HG02678 (cell line): ENCODE measurements around the gene TRIM52.
"Not testable (repeated sequence)": the region's sequence is repeated elsewhere in the genome, so short reads cannot be mapped to it uniquely, and the experiment has no call there.

ENCODE experiments used
- ATAC-seq: cut with Tn5 transposase; IDR thresholded peaks from one replicate; pipeline ENCODE4 v1.9.1; 2021; ENCODE audit warnings: mild to moderate bottlenecking, moderate library complexity; ENCODE audit not compliant: unreplicated experiment

TRIM52 gene

DNA sequence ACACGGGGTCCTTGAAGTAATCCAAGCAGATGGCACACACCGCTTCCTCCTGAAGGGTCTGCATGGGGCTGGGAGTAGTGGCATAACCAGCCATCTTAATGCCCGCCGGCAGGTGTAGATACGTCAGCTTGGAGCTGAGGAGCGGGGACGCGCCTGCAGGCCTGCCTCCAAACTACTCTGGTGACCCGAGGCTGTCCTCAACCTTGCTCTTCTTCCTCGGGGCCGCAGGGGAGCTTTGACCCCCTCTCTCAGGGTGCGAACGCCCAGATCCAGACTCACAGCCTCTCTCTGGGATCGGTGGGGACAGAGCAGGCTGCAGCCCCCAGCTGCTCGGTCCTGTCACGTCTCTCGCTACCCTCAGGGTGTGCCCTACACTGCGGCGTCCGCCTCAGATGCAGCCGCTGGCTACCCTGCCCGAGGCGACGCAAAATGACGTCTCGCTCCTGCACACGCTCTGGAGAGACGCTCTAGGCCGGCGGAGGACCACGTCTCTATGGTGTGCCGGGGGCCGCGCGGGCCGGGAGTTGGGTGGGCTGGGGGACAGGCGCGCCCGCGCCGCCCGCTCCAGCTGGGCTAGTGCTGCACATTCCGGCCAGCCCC is at the start of gene TRIM52:
TRIM52 (minus strand) TSS at position 424 of the 600 bp plus-strand sequence; CDS start at position 94, 330 bp downstream.
- peak; percentile 85 for ATAC-seq

DNA sequence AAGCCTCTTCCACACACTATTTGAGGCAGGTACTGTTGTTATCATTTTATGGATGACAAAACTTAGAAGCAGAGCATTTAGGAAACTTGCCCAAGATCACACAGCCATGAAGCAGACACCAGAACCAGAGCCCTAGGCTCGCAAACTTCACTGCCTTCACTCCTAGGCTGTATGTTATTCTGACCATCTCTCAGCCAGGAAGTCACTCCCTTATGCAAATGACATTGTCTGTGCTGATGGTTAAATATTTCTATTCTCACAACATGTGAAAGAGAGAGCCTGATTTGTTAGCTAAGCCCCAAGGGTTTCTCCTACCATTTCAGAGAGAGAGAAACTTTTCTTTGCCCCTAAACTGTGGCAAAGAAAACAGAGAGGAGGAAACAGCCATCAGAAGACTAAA is 26.4 kb upstream of the TRIM52 start:
- ATAC-seq, result peak; percentile 70

DNA sequence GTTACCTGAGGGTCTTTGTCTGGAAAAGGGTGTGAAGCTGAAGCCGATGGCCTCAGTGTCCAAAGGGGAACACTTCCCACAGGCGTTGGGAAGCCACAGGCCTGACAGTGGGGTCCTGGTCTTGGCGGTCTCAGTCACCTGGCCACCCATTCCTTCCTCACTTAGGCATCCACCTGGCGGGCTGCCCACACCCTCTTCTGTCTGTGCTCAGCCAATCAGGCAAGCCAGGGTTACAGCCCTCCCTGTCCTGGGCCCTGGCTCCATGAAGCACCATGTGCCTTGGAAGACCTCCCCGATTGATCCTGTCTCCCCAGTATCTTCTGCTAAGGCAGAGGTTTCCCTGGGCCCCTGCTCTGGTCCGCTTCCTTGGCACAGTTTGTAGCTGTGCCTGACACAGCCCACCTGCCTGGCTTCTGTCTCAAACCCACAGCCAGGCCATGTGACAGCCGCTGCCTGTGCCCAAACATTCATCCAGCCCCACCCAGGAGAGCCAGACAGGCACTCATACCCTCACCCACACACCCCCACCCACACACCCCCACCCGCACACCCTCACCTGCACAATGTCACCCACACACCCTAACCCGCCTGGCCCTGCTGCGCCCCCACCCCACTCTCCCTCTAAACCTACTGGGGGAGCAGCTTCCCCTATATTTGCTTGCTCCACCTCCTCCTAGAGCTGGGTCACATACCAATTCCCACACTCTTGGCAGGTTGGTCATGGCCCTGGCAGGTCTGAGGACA is 25.2 kb upstream of the TRIM52 start:
- not testable (repeated sequence) for ATAC-seq

DNA sequence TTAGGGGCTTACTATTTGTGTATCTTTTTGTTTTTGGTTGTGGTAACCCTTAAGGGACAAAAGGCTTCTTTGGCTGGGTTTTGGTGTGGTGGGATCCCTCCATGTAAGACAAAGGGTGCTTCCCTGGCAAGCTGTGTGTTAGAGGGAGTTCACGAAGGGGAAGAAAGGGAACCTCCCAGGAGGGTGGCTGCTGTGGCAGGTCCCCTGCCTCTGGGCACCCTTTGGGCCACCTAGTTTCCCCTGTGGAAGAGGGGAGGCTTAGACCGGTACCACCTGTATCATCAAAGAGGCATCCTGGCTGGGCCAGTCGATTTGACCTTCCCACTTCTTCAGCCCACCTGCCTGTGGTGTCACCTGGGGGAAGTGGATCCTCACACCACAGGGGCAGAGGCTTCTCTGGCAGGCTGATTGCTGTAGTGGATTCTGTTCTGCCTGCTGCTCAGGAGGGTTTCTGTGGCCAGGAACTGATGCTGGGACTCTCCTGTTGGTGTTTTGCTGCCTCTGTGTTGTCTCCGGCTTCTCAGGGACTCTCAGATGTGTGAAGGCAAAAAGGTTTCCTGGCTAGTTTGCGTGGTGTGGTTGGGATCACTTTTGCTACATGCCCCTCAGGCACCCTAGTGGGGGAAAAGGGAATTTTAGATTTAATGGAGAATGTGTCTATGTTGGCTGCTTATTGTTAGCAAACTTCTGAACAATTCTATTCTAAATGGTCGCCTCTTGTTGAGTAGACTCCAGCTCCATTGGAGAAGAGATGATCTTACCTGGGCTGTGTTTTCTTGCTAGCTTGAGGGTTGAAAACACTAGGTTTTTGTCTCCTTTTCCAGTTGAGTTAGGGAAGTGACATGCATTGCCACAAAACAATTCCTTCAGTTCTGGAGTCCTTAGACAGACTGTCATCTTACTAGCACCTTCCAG is 23.2 kb upstream of the TRIM52 start:
- not testable (repeated sequence) for ATAC-seq

DNA sequence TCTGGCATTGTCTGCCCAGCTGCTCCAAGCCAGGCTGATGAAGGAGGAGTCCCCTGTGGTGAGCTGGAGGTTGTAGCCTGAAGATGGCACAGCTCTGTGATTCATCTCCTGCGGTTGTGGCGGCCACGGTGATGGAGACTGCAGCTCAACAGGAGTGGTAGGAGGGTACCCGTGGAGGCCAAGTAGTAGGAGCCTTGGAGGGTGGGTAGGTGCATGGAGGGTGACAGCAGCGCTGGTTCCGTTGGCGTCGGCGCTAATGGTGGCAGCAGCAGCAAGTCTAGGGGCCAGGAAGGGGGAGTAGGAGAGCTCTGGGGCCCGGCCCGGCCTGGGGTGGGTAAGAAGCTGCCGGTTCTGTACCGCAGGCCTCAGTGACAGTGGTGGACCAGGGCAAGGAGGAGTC is 22.4 kb upstream of the TRIM52 start:
- ATAC-seq, result no peak

DNA sequence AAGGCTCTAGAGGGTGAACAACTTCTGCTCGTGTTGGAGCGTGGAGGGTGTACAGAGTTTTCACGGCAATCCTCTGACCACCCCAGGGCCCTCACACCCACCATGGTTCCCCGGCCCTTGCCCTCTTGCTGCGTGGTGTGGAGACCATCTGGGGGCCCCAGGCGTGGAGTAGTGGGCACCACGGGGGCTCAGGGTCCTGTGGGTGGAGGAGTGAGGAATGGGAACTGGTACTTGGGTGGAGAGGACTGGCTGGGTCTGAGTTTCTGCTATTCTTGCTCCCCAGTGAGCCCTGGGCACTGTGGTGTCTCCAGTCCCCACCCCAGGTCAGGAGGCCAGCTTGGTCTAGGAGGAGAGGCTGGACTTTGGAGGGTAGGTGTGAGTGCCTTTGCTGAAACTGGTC is 21.9 kb upstream of the TRIM52 start:
- ATAC-seq, result no peak

DNA sequence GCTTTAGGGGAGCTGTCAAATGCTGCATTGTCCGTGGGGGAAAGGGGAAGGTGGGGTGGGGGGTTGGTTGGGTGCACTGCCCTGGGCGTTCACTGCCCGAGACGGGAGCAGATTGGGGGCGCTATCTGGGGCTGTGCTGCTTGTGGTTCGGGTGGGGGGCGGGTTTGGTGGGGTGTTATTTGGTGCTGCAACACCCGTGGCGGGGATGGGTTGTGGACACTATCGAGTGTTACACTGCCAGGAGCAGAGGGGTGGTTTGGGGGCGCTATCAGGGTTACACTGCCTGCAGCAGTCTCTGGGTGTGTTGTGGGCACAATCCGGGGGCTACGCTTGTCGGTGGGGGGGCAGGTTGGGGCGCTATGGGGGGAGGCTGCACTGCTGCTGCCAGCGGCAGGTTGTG is 21.5 kb upstream of the TRIM52 start:
- ATAC-seq, result not testable (repeated sequence)

DNA sequence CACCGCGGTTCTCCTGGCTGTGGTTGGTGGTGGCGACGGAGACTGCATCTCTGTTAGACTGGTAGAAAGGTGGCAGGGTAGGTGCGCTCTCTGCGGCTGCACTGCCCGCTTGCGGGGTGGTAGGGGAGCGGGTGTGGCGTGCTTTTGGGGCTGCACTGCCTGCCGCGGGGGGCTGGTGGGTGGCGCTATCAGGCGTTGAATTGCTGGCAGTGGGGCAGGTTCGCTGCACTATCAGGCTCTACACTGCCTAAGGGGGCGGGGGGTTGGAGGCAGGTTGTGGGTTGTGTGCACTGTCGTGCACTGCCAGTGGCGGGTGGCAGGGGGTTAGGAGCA is 21.0 kb upstream of the TRIM52 start:
- no peak for ATAC-seq

DNA sequence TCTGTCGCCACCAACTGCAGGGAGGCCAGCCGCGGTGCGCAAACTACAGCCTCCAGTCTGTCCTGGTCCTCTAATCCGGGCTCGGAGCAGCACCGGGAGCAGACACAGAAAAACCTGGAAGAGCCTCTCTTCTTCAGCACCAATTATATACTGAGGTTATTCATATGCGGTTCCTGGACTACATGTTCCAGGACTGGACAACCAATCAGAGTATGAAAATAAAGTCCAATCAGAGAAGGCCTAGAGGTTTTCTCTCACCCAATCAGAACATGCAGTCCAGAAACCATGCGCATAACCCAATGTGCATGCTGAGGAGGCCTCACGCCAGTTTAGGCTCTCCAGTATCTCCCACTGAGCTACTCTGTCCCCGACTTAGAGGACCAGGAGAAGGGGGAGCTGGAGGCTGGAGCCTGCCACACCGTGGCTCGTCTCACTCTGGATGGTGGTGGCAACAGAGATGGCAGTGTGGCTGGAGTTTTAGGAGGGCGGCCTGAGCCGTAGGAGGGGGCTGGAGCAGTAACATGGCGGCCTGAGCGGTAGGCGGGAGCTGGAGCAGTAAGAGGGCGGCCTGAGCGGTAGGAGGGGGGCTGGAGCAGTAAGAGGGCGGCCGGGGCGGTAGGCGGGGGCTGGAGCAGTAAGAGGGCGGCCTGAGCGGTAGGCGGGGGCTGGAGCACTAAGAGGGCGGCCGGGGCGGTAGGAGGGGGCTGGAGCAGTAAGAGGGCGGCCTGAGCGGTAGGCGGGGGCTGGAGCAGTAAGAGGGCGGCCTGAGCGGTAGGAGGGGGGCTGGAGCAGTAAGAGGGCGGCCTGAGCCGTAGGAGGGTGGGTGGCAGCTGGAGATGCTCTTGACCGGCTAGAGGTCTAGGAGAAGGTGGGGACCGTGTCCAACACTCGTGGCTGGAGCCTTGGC is 20.4 kb upstream of the TRIM52 start:
- no peak for ATAC-seq

DNA sequence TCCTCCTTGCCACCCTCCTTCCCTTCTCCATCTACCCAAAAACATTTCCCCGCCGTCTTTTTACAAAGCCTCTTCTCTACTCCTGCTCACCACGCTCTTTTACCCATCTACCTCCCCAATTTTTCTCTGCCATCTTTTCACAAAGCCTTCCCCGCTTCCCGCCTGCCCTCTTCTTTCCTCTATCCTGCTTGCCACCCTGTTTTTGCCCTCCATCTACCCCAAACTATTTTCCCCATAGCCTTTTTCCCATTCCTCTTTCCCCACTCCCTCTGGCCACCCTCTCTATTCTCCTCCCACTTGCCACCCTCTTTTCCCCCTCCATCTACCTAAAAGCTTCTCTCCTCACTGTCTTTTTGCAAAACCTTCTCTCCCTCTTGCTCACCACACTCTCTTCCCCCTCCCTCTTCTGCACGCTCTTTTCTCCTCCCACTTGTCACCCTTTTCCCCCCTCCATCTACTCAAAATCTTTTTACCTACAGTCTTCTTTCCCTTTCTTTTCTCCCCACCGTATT is 19.4 kb upstream of the TRIM52 start:
- no peak for ATAC-seq

DNA sequence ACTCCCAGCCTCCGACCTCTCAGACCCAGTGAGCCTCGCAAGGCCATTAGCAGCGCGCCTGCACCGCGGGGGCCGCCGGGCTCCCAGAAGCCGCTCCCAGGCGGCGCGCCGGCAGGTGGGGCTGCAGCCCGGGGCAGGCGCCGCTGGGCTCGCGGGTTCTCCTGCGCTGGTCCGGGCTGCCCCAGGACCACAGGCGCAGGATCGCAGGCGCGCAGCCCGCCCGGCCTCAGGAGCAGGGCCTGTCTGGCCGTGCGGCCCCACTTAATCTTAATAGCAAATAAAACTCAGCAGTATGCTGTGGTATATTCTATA is 12.4 kb upstream of the TRIM52 start:
- ATAC-seq, result not testable (repeated sequence)

DNA sequence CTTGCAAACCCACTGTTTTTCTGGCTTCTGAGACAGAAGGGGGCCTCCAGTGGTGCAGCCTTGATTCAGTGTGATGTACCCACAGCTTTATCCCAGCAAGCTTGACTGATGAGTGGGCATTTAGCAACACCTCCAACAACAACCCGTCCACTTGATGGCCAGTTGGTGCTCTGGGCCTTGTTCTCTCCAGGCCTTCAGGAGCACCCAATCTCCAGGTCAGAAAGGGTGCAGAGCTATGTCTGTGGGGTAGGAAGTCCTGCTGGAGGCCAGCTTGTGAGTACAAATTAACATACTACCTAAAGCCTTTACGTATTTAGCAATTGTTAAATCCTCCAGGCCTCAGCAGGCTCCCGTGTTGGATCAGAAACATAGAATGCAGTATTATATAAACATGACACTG is 10.1 kb upstream of the TRIM52 start:
- no peak for ATAC-seq

DNA sequence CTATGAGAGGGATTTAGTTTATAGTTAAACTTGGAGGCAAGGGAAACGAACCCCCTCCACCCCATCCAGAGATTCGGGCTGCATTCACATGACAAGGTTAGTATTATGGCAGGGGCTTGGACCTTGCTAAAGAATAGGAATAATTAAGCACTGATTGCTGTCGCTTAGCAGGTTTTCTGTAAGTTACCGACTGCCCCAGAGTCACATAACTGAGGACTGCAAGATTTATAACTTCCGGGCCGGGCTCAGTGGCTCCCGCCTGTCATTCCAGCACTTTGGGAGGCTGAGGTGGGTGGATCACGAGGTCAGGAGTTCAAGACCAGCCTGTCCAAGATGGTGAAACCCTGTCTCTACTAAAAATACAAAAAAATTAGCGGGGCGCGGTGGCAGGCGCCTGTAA is 7.0 kb upstream of the TRIM52 start:
- not testable (repeated sequence) for ATAC-seq

DNA sequence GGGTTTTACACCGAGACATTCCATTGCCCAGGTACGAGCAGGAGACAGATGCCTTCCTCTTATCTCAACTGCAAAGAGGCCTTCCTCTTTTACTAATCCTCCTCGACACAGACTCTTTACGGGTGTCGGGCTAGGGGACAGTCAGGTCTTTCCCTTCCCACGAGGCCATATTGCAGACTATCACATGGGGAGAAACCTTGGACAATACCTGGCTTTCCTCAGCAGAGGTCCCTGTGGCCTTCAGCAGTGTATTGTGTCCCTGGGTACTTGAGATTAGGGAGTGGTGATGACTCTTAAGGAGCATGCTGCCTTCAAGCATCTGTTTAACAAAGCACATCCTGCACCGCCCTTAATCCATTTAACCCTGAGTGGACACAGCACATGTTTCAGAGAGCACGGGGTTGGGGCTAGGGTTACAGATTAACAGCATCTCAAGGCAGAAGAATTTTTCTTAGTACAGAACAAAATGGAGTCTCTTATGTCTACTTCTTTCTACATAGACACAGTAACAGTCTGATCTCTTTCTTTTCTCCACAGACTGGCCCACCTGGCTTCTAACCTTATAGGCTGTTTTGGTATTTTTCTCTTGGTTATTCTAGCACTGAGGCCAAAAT is 6.5 kb upstream of the TRIM52 start:
- ATAC-seq, result not testable (repeated sequence)

DNA sequence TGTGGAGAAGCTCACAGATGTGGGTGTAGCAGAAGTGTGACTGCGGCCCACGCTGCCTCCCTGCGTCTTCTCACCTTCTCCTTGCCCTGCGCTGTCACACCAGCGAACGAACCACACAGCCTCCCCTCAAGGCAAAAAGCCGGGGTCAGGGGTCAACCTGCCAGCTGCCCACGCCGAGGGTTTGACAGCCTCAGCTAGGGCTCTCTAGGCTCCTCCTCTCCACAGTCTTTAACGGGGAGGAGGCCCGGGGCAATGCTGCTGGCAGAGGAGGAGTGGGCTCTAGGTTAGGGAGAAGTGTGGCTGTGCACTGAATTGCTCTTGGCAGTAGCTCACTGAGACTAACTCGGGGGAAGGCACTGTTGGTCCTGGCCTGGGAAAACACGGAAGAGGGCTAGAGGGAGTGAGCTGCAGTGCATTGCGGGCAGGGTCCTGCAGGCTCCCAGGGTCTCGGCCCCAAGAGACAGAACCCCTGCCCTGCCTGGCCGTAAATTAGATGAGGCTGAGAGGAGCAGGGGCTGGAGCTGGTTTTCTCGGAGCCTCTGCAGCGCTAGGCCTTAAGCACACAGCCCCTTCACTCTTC is 4.2 kb upstream of the TRIM52 start:
- no peak for ATAC-seq

DNA sequence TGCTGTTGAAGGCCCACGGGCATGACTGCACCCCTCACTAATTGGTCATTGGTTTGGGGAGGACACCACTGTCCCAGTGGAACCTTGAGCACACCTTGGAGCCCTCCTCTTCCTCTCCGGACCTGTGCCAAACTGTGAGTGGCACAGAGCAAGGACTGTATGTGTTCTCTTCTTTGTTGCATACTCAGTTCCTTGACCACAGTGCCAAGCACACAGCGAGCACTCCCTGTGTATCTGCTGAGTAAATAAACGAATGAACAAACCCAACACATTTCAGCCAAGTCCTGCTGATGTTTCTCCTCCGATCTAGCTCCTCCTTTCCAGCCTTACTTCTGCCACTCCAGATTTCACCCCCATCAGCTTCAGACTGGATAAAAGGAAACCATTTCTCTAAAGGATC is 2.7 kb upstream of the TRIM52 start:
- no peak for ATAC-seq

DNA sequence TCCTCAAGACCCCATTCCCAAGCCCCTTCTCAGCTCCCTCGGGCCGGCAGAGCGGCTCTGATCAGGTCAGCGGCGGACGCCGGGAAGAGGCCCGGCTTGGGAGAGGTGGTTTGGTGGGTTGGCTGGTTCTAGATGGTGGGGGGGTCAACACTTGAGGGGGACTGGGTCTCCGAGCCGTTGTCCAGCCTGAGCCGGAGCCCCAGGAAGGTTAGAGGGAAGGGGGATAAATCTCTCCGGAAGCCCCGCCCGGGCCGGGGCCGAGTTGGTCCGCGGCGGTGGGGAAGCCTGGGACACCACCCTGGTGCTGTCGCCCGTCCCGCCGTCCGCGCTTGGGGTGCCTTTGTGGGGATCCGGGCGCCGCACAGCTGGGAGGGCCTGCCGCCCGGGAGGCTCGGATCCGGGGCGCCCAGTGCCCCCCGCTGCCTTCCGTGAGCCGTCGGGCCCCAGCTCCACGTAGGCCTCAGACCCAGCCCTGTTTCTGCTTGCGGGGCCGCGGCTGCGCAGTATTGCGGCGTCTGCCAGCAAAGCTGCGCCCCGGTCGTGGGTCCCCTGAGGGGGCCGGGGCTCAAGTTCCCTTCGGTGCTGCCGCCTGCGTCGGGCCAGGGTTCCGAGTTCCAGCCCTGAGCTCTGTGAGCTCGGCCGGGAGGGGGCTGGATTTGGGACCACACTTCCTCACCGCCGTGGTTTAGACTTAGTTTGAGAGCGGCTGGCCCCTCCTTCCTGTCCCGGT is 542 bp upstream of the TRIM52 start:
- ATAC-seq, result peak; percentile 54

DNA sequence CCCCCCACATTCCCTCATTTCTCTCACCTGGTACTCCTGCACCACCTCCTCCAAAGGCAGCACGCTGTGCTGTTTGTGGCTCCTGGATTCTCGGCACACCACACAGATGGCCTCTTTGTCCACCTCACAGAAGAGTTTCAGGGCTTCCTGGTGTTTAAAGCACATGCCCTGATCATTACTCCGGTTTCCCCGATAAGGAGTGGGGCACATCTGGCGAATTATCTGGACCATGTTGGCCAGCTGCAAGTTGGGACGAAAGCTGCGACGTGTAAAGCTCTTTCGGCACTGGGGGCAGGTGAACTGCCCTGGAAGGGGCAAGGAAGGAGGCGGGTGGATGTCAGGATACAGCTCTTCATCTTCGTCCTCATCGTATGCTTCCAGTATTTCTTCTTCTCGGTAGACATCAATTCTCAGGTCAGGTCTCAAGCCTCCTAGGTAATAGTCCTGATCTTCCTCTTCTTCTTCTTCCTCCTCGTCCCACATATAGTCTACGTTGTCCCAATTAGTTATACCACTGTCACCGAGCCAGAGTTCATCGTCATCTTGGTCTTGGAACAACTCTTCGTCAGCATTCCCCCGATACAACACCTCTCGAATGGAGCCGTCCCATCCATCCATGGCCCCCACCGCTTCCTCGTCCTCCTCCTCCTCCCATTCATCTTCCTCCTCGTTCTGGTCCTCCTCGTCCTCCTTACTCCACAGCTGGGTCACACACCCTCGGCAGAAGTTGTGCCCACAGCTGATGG is 796 bp downstream of the TRIM52 start:
- ATAC-seq, result no peak

DNA sequence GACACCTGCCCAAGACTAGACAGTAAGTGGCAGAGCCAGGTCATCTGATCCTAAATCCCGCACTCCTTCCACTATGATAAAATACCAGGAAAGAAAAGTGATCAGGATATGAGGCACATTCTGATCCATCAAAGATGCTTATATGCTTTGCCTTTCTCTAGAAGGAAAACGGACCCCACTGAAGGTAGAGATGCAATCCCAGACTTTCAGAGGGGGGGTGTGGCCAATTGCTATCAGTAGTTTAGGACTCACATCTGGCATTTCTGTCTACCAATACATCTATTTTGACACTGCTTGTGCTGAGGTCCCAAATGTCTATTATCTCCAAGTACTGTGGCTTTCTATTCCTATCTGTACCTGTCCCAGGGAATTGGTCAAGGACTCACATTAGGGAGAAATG is 1.7 kb downstream of the TRIM52 start:
- ATAC-seq, result no peak
